ENCODE results near the gene NXN. TPM values are rescaled to one million over a fixed set of nuclear protein-coding genes. Genes with fewer than 3 reads are reported as not detected.

NXN gene
- total RNA-seq, 1 experiment from 2014 or later: 20.8 TPM

GRCh38 chr17:814371-814770, 165.2 kb downstream of the NXN start:
- ATAC-seq (no peak), DNase-seq (no peak)
- BruUV-seq (replicated peaks): no TSS peak
- Histone ChIP-seq H3K36me3 (ENCODE audit: low read depth, low read length) (no peaks in the 10 kb centered on the region), H3K9me2 (replicated peaks; ENCODE audit: low read length) (no peaks in the 10 kb centered on the region), H2AFZ (ENCODE audit: low read length) (no peak overlapping the region), H3F3A (ENCODE audit: low read length, unreplicated experiment) (no peaks in the 10 kb centered on the region), H3K9me3 (ENCODE audit: low read length) (no peaks in the 10 kb centered on the region), H4K20me1 (ENCODE audit: low read length) (no peaks in the 10 kb centered on the region), H3K9ac (ENCODE audit: low read length) (no peak overlapping the region), H3K27me3 (ENCODE audit: low read length) (no peaks in the 10 kb centered on the region), H3K79me2 (ENCODE audit: low read length) (no peaks in the 10 kb centered on the region), H3K27ac (ENCODE audit: low read length) (no peak overlapping the region), H3K4me2 (ENCODE audit: low read length) (no peak overlapping the region), H3K4me3 (ENCODE audit: low read length) (no peak overlapping the region), H3K4me1 (ENCODE audit: insufficient read depth, low read length) (no peaks in the 10 kb centered on the region)
- ChIA-PET CTCF (no interaction called here), POLR2A (ENCODE audit: unreplicated experiment) (no interaction called here)
- TF ChIP-seq EZH2 (IDR thresholded peaks at IDR 0.05; ENCODE audit: low read length, unreplicated experiment) (no peak), EZH2phosphoT487 (IDR thresholded peaks at IDR 0.05; ENCODE audit: borderline replicate concordance, low read length) (no peak)
- TF ChIP-seq, protein P1, sequence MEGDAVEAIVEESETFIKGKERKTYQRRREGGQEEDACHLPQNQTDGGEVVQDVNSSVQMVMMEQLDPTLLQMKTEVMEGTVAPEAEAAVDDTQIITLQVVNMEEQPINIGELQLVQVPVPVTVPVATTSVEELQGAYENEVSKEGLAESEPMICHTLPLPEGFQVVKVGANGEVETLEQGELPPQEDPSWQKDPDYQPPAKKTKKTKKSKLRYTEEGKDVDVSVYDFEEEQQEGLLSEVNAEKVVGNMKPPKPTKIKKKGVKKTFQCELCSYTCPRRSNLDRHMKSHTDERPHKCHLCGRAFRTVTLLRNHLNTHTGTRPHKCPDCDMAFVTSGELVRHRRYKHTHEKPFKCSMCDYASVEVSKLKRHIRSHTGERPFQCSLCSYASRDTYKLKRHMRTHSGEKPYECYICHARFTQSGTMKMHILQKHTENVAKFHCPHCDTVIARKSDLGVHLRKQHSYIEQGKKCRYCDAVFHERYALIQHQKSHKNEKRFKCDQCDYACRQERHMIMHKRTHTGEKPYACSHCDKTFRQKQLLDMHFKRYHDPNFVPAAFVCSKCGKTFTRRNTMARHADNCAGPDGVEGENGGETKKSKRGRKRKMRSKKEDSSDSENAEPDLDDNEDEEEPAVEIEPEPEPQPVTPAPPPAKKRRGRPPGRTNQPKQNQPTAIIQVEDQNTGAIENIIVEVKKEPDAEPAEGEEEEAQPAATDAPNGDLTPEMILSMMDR (conservative IDR thresholded peaks at IDR 0.05; ENCODE audit: low read depth, low read length): no peak
- intact Hi-C loops (cut with micrococcal nuclease): no loop called here

GRCh38 chr17:812638-813204, 166.9 kb downstream of the NXN start:
- no peak for ATAC-seq
- CTCF ChIA-PET: no interaction called here
- no peaks in the 10 kb centered on the region for H3K79me2 ChIP-seq (ENCODE audit: low read length)
- H3F3A ChIP-seq (ENCODE audit: low read length, unreplicated experiment): no peaks in the 10 kb centered on the region
- H3K27me3 ChIP-seq (ENCODE audit: low read length): no peaks in the 10 kb centered on the region
- no TSS peak for BruUV-seq (replicated peaks)
- POLR2A ChIA-PET (ENCODE audit: unreplicated experiment): no interaction called here
- no peaks in the 10 kb centered on the region for H3K4me1 ChIP-seq (ENCODE audit: insufficient read depth, low read length)
- H3K9me2 ChIP-seq (replicated peaks; ENCODE audit: low read length): no peaks in the 10 kb centered on the region
- H3K27ac ChIP-seq (ENCODE audit: low read length): no peak overlapping the region
- H4K20me1 ChIP-seq (ENCODE audit: low read length): no peaks in the 10 kb centered on the region
- no peak for DNase-seq
- H3K36me3 ChIP-seq (ENCODE audit: low read depth, low read length): no peaks in the 10 kb centered on the region
- TF ChIP-seq EZH2 (IDR thresholded peaks at IDR 0.05; ENCODE audit: low read length, unreplicated experiment): no peak
- TF ChIP-seq, protein P1 (conservative IDR thresholded peaks at IDR 0.05; ENCODE audit: low read depth, low read length): no peak
- no peak for TF ChIP-seq EZH2phosphoT487 (IDR thresholded peaks at IDR 0.05; ENCODE audit: borderline replicate concordance, low read length)
- no peak overlapping the region for H3K4me2 ChIP-seq (ENCODE audit: low read length)
- H3K9ac ChIP-seq (ENCODE audit: low read length): no peak overlapping the region
- no peak overlapping the region for H2AFZ ChIP-seq (ENCODE audit: low read length)
- no peak overlapping the region for H3K4me3 ChIP-seq (ENCODE audit: low read length)
- H3K9me3 ChIP-seq (ENCODE audit: low read length): no peaks in the 10 kb centered on the region
- intact Hi-C loops (cut with micrococcal nuclease): no loop called here

- H3K4me3 ChIP-seq (ENCODE audit: low read length): no peak overlapping the region
- H2AFZ ChIP-seq (ENCODE audit: low read length): no peak overlapping the region
- DNase-seq (no peak), ATAC-seq (no peak)
- H4K20me1 ChIP-seq (ENCODE audit: low read length): no peaks in the 10 kb centered on the region
- ChIA-PET CTCF (no interaction called here), POLR2A (ENCODE audit: unreplicated experiment) (no interaction called here)
- TF ChIP-seq, protein P1 (conservative IDR thresholded peaks at IDR 0.05; ENCODE audit: low read depth, low read length): no peak
- TF ChIP-seq EZH2 (IDR thresholded peaks at IDR 0.05; ENCODE audit: low read length, unreplicated experiment) (no peak), EZH2phosphoT487 (IDR thresholded peaks at IDR 0.05; ENCODE audit: borderline replicate concordance, low read length) (no peak)
- H3K4me1 ChIP-seq (ENCODE audit: insufficient read depth, low read length): no peaks in the 10 kb centered on the region
- no peak overlapping the region for H3K4me2 ChIP-seq (ENCODE audit: low read length)
- no peaks in the 10 kb centered on the region for H3K27me3 ChIP-seq (ENCODE audit: low read length)
- H3K9me2 ChIP-seq (replicated peaks; ENCODE audit: low read length): no peaks in the 10 kb centered on the region
- H3K9me3 ChIP-seq (ENCODE audit: low read length): no peaks in the 10 kb centered on the region
- no peaks in the 10 kb centered on the region for H3K36me3 ChIP-seq (ENCODE audit: low read depth, low read length)
- intact Hi-C loops (cut with micrococcal nuclease): no loop called here
- no peaks in the 10 kb centered on the region for H3F3A ChIP-seq (ENCODE audit: low read length, unreplicated experiment)
- H3K79me2 ChIP-seq (ENCODE audit: low read length): no peaks in the 10 kb centered on the region
- H3K9ac ChIP-seq (ENCODE audit: low read length): no peak overlapping the region
- H3K27ac ChIP-seq (ENCODE audit: low read length): no peak overlapping the region
- BruUV-seq (replicated peaks): no TSS peak
Measured at GRCh38 chr17:811051-811784, 168.4 kb downstream of the NXN start.
